Myocyte (in vitro differentiated cells): ENCODE results near the gene NUP42. TPM values are rescaled to one million over a fixed set of nuclear protein-coding genes. Genes with fewer than 3 reads are reported as not detected.
"Not testable (repeated sequence)": the region's sequence is repeated elsewhere in the genome, so short reads cannot be mapped to it uniquely, and the experiment has no call there.

Source experiments
- DNase-seq: peaks from one replicate; pipeline ENCODE4 v3.0.0-alpha.2; 2012; ENCODE audit warnings: low read depth
- polyA plus RNA-seq: library from polyadenylated mRNA; unstranded; fragments of >200 nt; gene quantifications from one replicate; pipeline ENCODE4 v1.2.1, GENCODE V29; 2012; ENCODE audit warnings: missing spikeins
- total RNA-seq: library from RNA; depleted of rRNA; stranded (reverse); fragments of >200 nt; gene quantifications from 2 replicates; pipeline ENCODE4 v1.2.3, GENCODE V29; 2014

NUP42 gene
- total RNA-seq: 64.1 and 70.2 TPM in 2 replicates
- polyA plus RNA-seq: 26.6 TPM

GRCh38 chr7:23181684-23182553 lies at the start of gene NUP42:
NUP42 (plus strand) TSS chr7:23182048; CDS start chr7:23182086, 38 bp downstream.
- DNase-seq: peak; percentile 100

GRCh38 chr7:23133797-23134196 lies 48.1 kb upstream of the NUP42 start:
- no peak for DNase-seq

- DNase-seq: no peak
Measured at GRCh38 chr7:23135755-23136154, 46.1 kb upstream of the NUP42 start.

GRCh38 chr7:23136216-23136615 lies 45.6 kb upstream of the NUP42 start:
- DNase-seq: no peak

- no peak for DNase-seq
Measured at GRCh38 chr7:23157679-23158078, 24.2 kb upstream of the NUP42 start.

GRCh38 chr7:23158546-23158945 lies 23.3 kb upstream of the NUP42 start:
- no peak for DNase-seq

- no peak for DNase-seq
Measured at GRCh38 chr7:23161482-23161881, 20.4 kb upstream of the NUP42 start.

GRCh38 chr7:23164846-23165245 lies 17.0 kb upstream of the NUP42 start:
- no peak for DNase-seq

GRCh38 chr7:23165316-23165715 lies 16.5 kb upstream of the NUP42 start:
- no peak for DNase-seq

- no peak for DNase-seq
Measured at GRCh38 chr7:23167691-23168090, 14.2 kb upstream of the NUP42 start.

GRCh38 chr7:23168111-23168885 lies 13.6 kb upstream of the NUP42 start:
- no peak for DNase-seq

- no peak for DNase-seq
Measured at GRCh38 chr7:23175938-23176337, 5.9 kb upstream of the NUP42 start.

- DNase-seq: no peak
Measured at GRCh38 chr7:23183279-23184012, 1.6 kb downstream of the NUP42 start.

- no peak for DNase-seq
Measured at GRCh38 chr7:23184291-23184690, 2.4 kb downstream of the NUP42 start.

GRCh38 chr7:23184709-23185359 lies 3.0 kb downstream of the NUP42 start:
- peak; percentile 84 for DNase-seq

GRCh38 chr7:23185980-23186379 lies 4.1 kb downstream of the NUP42 start:
- DNase-seq: no peak

- DNase-seq: no peak
Measured at GRCh38 chr7:23191022-23191421, 9.2 kb downstream of the NUP42 start.

GRCh38 chr7:23193650-23194227 lies 11.9 kb downstream of the NUP42 start:
- not testable (repeated sequence) for DNase-seq

GRCh38 chr7:23196306-23196705 lies 14.5 kb downstream of the NUP42 start:
- DNase-seq: no peak

- not testable (repeated sequence) for DNase-seq
Measured at GRCh38 chr7:23197745-23198144, 15.9 kb downstream of the NUP42 start.

GRCh38 chr7:23200331-23200730 lies 18.5 kb downstream of the NUP42 start:
- no peak for DNase-seq
